ENCODE data around the gene CYP2B6.
"Not testable (repeated sequence)": the region's sequence is repeated elsewhere in the genome, so short reads cannot be mapped to it uniquely, and the experiment has no call there.

CYP2B6 gene

GRCh38 chr19:40962460-40962961 lies 28.6 kb upstream of the CYP2B6 start:
- no peak overlapping the region for H3K27ac Mint-ChIP-seq
- peaks cover 20% of the 10 kb centered on the region for H3K27me3 Mint-ChIP-seq (ENCODE audit: low read depth, poor library complexity)
- TF ChIP-seq, protein P1, sequence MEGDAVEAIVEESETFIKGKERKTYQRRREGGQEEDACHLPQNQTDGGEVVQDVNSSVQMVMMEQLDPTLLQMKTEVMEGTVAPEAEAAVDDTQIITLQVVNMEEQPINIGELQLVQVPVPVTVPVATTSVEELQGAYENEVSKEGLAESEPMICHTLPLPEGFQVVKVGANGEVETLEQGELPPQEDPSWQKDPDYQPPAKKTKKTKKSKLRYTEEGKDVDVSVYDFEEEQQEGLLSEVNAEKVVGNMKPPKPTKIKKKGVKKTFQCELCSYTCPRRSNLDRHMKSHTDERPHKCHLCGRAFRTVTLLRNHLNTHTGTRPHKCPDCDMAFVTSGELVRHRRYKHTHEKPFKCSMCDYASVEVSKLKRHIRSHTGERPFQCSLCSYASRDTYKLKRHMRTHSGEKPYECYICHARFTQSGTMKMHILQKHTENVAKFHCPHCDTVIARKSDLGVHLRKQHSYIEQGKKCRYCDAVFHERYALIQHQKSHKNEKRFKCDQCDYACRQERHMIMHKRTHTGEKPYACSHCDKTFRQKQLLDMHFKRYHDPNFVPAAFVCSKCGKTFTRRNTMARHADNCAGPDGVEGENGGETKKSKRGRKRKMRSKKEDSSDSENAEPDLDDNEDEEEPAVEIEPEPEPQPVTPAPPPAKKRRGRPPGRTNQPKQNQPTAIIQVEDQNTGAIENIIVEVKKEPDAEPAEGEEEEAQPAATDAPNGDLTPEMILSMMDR (IDR thresholded peaks at IDR 0.05) = no peak
- H3K36me3 Mint-ChIP-seq (ENCODE audit: low read depth) = peaks cover 2% of the 10 kb centered on the region
- H3K4me1 Mint-ChIP-seq = no peaks in the 10 kb centered on the region
- no peak for DNase-seq
- H3K4me3 Mint-ChIP-seq = no peak overlapping the region
- peaks cover 23% of the 10 kb centered on the region for H3K9me3 Mint-ChIP-seq

- H3K9me3 Mint-ChIP-seq = peaks cover 35% of the 10 kb centered on the region
- not testable (repeated sequence) for H3K4me1 Mint-ChIP-seq; H3K4me3 Mint-ChIP-seq; H3K27ac Mint-ChIP-seq; DNase-seq; H3K36me3 Mint-ChIP-seq (ENCODE audit: low read depth)
- H3K27me3 Mint-ChIP-seq (ENCODE audit: low read depth, poor library complexity) = peaks cover 20% of the 10 kb centered on the region
Observed at GRCh38 chr19:40964361-40964760, 26.7 kb upstream of the CYP2B6 start.

DNA sequence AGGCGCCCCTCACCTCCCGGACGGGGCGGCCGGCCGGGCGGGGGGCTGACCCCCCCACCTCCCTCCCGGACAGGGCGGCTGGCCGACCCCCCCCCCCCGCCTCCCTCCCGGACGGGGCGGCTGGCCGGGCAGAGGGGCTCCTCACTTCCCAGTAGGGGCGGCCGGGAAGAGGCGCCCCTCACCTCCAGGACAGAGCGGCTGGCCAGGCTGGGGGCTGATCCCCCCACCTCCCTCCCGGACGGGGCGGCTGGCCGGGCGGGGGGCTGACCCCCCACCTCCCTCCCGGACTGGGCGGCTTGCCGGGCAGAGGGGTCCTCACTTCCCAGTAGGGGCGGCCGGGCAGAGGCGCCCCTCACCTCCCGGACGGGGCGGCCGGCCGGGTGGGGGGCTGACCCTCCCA lies 25.7 kb upstream of the CYP2B6 start:
- not testable (repeated sequence) for DNase-seq; H3K4me1 Mint-ChIP-seq; H3K27ac Mint-ChIP-seq; H3K4me3 Mint-ChIP-seq; H3K36me3 Mint-ChIP-seq (ENCODE audit: low read depth)
- peaks cover 20% of the 10 kb centered on the region for H3K27me3 Mint-ChIP-seq (ENCODE audit: low read depth, poor library complexity)
- H3K9me3 Mint-ChIP-seq = peaks cover 36% of the 10 kb centered on the region

DNA sequence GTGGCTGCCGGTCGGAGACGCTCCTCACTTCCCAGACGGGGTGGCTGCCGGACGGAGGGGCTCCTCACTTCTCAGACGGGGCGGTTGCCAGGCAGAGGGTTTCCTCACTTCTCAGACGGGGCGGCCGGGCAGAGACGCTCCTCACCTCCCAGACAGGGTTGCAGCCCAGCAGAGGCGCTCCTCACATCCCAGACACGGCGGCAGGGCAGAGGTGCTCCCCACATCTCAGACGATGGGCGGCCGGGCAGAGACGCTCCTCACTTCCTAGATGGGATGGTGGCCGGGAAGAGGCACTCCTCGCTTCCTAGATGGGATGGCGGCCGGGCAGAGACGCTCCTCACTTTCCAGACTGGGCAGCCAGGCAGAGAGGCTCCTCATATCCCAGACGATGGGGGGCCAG lies 24.5 kb upstream of the CYP2B6 start:
- not testable (repeated sequence) for H3K27ac Mint-ChIP-seq; H3K4me1 Mint-ChIP-seq; H3K4me3 Mint-ChIP-seq; H3K36me3 Mint-ChIP-seq (ENCODE audit: low read depth); DNase-seq
- peaks cover 40% of the 10 kb centered on the region for H3K9me3 Mint-ChIP-seq
- H3K27me3 Mint-ChIP-seq (ENCODE audit: low read depth, poor library complexity) = peaks cover 17% of the 10 kb centered on the region

DNA sequence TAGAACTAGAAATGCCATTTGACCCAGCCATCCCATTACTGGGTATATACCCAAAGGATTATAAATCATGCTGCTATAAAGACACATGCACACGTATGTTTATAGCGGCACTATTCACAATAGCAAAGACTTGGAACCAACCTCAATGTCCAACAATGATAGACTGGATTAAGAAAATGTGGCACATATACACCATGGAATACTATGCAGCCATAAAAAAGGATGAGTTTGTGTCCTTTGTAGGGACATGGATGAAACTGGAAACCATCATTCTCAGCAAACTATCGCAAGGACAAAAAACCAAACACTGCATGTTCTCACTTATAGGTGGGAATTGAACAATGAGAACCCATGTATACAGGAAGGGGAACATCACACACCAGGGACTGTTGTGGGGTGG lies 23.0 kb upstream of the CYP2B6 start:
- not testable (repeated sequence) for DNase-seq; H3K4me1 Mint-ChIP-seq; H3K4me3 Mint-ChIP-seq; H3K27ac Mint-ChIP-seq; H3K36me3 Mint-ChIP-seq (ENCODE audit: low read depth)
- peaks cover 11% of the 10 kb centered on the region for H3K27me3 Mint-ChIP-seq (ENCODE audit: low read depth, poor library complexity)
- peaks cover 43% of the 10 kb centered on the region for H3K9me3 Mint-ChIP-seq

DNA sequence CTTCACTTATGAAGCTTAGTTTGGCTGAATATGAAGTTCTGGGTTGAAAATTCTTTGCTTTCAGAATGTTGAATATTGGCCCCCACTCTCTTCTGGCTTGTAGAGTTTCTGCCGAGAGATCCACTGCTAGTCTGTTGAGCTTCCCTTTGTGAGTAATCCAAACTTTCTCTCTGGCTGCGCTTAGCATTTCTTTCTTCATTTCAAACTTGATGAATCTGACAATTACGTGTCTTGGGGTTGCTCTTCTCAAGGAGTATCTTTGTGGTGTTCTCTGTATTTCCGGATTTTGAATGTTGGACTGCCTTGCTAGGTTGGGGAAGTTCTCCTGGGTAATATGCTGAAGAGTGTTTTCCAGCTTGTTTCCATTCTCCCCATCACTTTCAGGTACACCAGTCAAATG lies 21.4 kb upstream of the CYP2B6 start:
- H3K36me3 Mint-ChIP-seq (ENCODE audit: low read depth); H3K27ac Mint-ChIP-seq; H3K4me3 Mint-ChIP-seq; DNase-seq; H3K27me3 Mint-ChIP-seq (ENCODE audit: low read depth, poor library complexity); H3K4me1 Mint-ChIP-seq: not testable (repeated sequence)
- peaks cover 28% of the 10 kb centered on the region for H3K9me3 Mint-ChIP-seq

- Mint-ChIP-seq H3K27me3 (ENCODE audit: low read depth, poor library complexity) (peaks cover 10% of the 10 kb centered on the region), H3K9me3 (peaks cover 28% of the 10 kb centered on the region)
- not testable (repeated sequence) for H3K4me3 Mint-ChIP-seq; H3K27ac Mint-ChIP-seq; H3K4me1 Mint-ChIP-seq; H3K36me3 Mint-ChIP-seq (ENCODE audit: low read depth); DNase-seq
Observed at GRCh38 chr19:40970396-40971345, 20.4 kb upstream of the CYP2B6 start.

DNA sequence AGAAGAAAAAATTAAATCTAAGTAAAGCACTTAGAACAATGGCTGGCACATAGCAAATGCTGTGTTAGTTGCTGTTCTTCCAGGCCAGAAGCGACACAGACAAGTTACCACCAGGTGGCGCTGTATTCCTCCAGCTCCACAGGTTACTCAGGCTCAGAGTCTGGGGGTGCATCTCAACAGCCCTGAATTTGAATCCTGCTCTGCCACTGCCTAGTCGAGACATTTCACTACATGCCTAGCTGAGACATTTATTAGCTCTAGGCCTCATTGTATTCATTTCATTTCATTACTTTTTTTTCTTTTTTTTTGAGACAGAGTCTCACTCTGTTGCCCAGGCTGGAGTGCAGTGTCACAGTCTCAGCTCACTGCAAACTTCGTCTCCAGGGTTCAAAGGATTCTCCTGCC lies 16.4 kb upstream of the CYP2B6 start:
- Mint-ChIP-seq H3K27me3 (ENCODE audit: low read depth, poor library complexity) (peaks cover 19% of the 10 kb centered on the region), H3K36me3 (ENCODE audit: low read depth) (no peaks in the 10 kb centered on the region), H3K9me3 (peaks cover 9% of the 10 kb centered on the region), H3K4me3 (no peak overlapping the region), H3K27ac (no peak overlapping the region), H3K4me1 (no peaks in the 10 kb centered on the region)
- DNase-seq = peak; percentile 74
- TF ChIP-seq, protein P1 (IDR thresholded peaks at IDR 0.05) = peak; percentile 88

DNA sequence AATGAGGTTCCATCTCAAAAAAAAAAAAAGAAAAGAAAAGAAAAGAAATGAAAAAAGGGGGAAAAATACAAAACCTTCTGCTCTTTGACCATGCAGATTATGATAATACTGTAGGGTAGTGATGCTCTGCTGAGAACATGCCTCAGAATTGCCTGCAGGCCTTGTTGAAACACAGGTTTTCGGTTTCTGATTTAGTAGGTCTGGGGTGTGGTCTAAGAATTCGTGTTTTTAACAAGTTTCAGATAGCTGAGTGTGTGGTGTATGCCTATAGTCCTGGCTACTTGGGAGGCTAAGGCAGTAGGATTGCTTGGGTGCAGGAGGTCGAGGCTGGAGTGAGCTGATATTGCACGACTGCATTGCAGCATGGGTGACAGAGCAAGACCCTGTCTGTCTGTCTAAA lies 14.9 kb upstream of the CYP2B6 start:
- no peak overlapping the region for H3K27ac Mint-ChIP-seq
- no peak for DNase-seq
- no peaks in the 10 kb centered on the region for H3K4me1 Mint-ChIP-seq
- H3K9me3 Mint-ChIP-seq = peaks cover 15% of the 10 kb centered on the region
- H3K27me3 Mint-ChIP-seq (ENCODE audit: low read depth, poor library complexity) = peaks cover 23% of the 10 kb centered on the region
- H3K36me3 Mint-ChIP-seq (ENCODE audit: low read depth) = no peaks in the 10 kb centered on the region
- TF ChIP-seq, protein P1 (IDR thresholded peaks at IDR 0.05) = no peak
- H3K4me3 Mint-ChIP-seq = no peak overlapping the region

All from nephron progenitor cell (in vitro differentiated cells).